Liver (tissue), 9 donors: Measurements from ENCODE around the gene TMEM47. TPM values are rescaled to one million over a fixed set of nuclear protein-coding genes. Genes with fewer than 3 reads are reported as not detected.

Experiments
- DNase-seq: peaks from one replicate; pipeline ENCODE4 v3.0.0-alpha.2; 2017; ENCODE audit warnings: low spot score
- H3K27ac ChIP-seq, 2 donors: one replicate each; pipeline ENCODE4 v1.7.0; 2013; ENCODE audit warnings: inconsistent platforms in 2 of 2, low read length in 2 of 2, control low read depth in 1 of 2, low read depth in 1 of 2, mild to moderate bottlenecking in 1 of 2
- H3K27me3 ChIP-seq, 4 donors: one replicate each; pipeline versions ENCODE4 v1.6.1 to v1.7.0; 2013; ENCODE audit warnings: low read length in 3 of 4, inconsistent platforms in 1 of 4, mild to moderate bottlenecking in 1 of 4, moderate library complexity in 1 of 4; ENCODE audit not compliant: control insufficient read depth in 4 of 4, insufficient read depth in 4 of 4
- H3K36me3 ChIP-seq, 4 donors: one replicate each; pipeline versions ENCODE4 v1.6.1 to v1.7.0; 2013; ENCODE audit warnings: low read length in 3 of 4, mild to moderate bottlenecking in 3 of 4, low read depth in 1 of 4, moderate library complexity in 1 of 4; ENCODE audit not compliant: control insufficient read depth in 4 of 4, insufficient read depth in 3 of 4
- H3K4me1 ChIP-seq, 4 donors: one replicate each; pipeline versions ENCODE4 v1.6.1 to v1.7.0; 2013; ENCODE audit warnings: low read length in 3 of 4, mild to moderate bottlenecking in 3 of 4, moderate library complexity in 1 of 4; ENCODE audit not compliant: control insufficient read depth in 4 of 4, insufficient read depth in 4 of 4
- H3K4me3 ChIP-seq, 3 donors: one replicate each; pipeline versions ENCODE4 v1.6.1 to v1.7.0; 2013; ENCODE audit warnings: low read length in 3 of 3, control low read depth in 1 of 3, low read depth in 1 of 3, mild to moderate bottlenecking in 1 of 3
- H3K9ac ChIP-seq, 2 donors: one replicate each; pipeline ENCODE4 v1.7.0; 2013; ENCODE audit warnings: low read length in 2 of 2, mild to moderate bottlenecking in 2 of 2, moderate library complexity in 2 of 2, control low read depth in 1 of 2, low read depth in 1 of 2
- H3K9me3 ChIP-seq, 4 donors: one replicate each; pipeline versions ENCODE4 v1.6.1 to v1.7.0; 2013; ENCODE audit warnings: low read length in 3 of 4; ENCODE audit not compliant: control insufficient read depth in 4 of 4
- ATF3 ChIP-seq: IDR thresholded peaks from 2 replicates; pipeline ENCODE4 v1.6.1; 2016; ENCODE audit warnings: antibody characterized with exemption
- CTCF ChIP-seq: fragments of 150-350 bp; IDR thresholded peaks from 2 replicates; pipeline ENCODE4 v1.5.1; 2017; ENCODE audit warnings: improper control_type of control experiment, low read depth, low read length; ENCODE audit not compliant: missing input control
- FOXA1 ChIP-seq: IDR thresholded peaks from 2 replicates; pipeline ENCODE4 v1.6.1; 2016; ENCODE audit warnings: antibody characterized with exemption
- FOXA2 ChIP-seq: IDR thresholded peaks from 2 replicates; pipeline ENCODE4 v1.6.1; 2016; ENCODE audit warnings: antibody characterized with exemption
- HNF4A ChIP-seq, 2 donors: conservative IDR thresholded peaks; 2 replicates each; pipeline ENCODE4 v1.6.1; 2016; ENCODE audit warnings: antibody characterized with exemption in 2 of 2, mild to moderate bottlenecking in 2 of 2
- JUND ChIP-seq, 2 donors: IDR thresholded peaks; 2 replicates each; pipeline ENCODE4 v1.6.1; 2016; ENCODE audit warnings: antibody characterized with exemption in 2 of 2
- MAX ChIP-seq: IDR thresholded peaks from 2 replicates; pipeline ENCODE4 v1.6.1; 2016; ENCODE audit warnings: antibody characterized with exemption
- NR2F2 ChIP-seq: IDR thresholded peaks from 2 replicates; pipeline ENCODE4 v1.6.1; 2016; ENCODE audit warnings: antibody characterized with exemption
- RAD21 ChIP-seq, 2 donors: IDR thresholded peaks; 2 replicates each; pipeline ENCODE4 v1.6.1; 2016; ENCODE audit warnings: antibody characterized with exemption in 2 of 2, mild to moderate bottlenecking in 2 of 2
- RXRA ChIP-seq, 2 donors: IDR thresholded peaks; 2 replicates each; pipeline ENCODE4 v1.6.1; 2017 to 2018; ENCODE audit warnings: antibody characterized with exemption in 2 of 2, mild to moderate bottlenecking in 1 of 2
- SP1 ChIP-seq: IDR thresholded peaks from 2 replicates; pipeline ENCODE4 v1.6.1; 2018; ENCODE audit warnings: antibody characterized with exemption, mild to moderate bottlenecking
- TAF1 ChIP-seq: conservative IDR thresholded peaks from 2 replicates; pipeline ENCODE4 v1.6.1; 2016; ENCODE audit warnings: antibody characterized with exemption, mild to moderate bottlenecking
- WGBS: extraction: QIAGEN DNeasy Blood & Tissue Kit; methylation state at CpG from one replicate; pipeline ENCODE4 v1.1.7; 2013; 5-methylcytosine and 5-hydroxymethylcytosine counted together
- polyA plus RNA-seq, 2 donors: library from polyadenylated mRNA; stranded (reverse) in 1 of 2; unstranded in 1 of 2; fragments of 200-250 nt in 1 of 2; fragments of >200 nt in 1 of 2; fragmentation: Nextera tagmentation in 1 of 2; extraction: Ambion mirVana in 1 of 2; gene quantifications; one replicate each; pipeline versions ENCODE4 v1.2.1 to v1.2.3, GENCODE V29; 2013 to 2015
- total RNA-seq, 2 donors: library from RNA; depleted of rRNA; stranded (reverse); fragments of >200 nt; gene quantifications; one replicate each; pipeline ENCODE4 v1.2.3, GENCODE V29; 2014
- donor health status: healthy.
- donor health status: healthy.
- donor health status: healthy.
- donor health status: healthy.
- donor health status: healthy.

TMEM47 gene
- total and polyA plus RNA-seq, 4 donors, result 7.1 to 13.4 (median 9.5) TPM

- no peak for TF ChIP-seq CTCF
- TF ChIP-seq RAD21 (IDR thresholded peaks at IDR 0.05), result no peak
These were observed 32.7 kb downstream of the TMEM47 start (continued) for GRCh38 chrX:34624416-34624815.

GRCh38 chrX:34619920-34620319 lies 37.2 kb downstream of the TMEM47 start:
- H3K27me3 ChIP-seq, result no peaks in the 10 kb centered on the region
- no peak for DNase-seq
- TF ChIP-seq NR2F2 (peak; percentile 16), FOXA2 (no peak)
- H3K36me3 ChIP-seq, result no peaks in the 10 kb centered on the region
- H3K9ac ChIP-seq, result no peak overlapping the region
- H3K4me1 ChIP-seq, result no peaks in the 10 kb centered on the region
- H3K9me3 ChIP-seq, result peaks cover 0 to 3% (median 0%) of the 10 kb centered on the region in 4 donors
- no peak overlapping the region for H3K27ac ChIP-seq
- 82% methylated on average over 2 of the region's 2 CpGs for WGBS
- no peak overlapping the region for H3K4me3 ChIP-seq

- no peak overlapping the region for H3K4me3 ChIP-seq
- TF ChIP-seq RAD21 (IDR thresholded peaks at IDR 0.05) (no peak), ATF3 (no peak)
- no peaks in the 10 kb centered on the region for H3K4me1 ChIP-seq
- no peaks in the 10 kb centered on the region for H3K27me3 ChIP-seq
- H3K9me3 ChIP-seq, result no peaks in the 10 kb centered on the region
- WGBS, result 74% methylated on average over 4 of the region's 4 CpGs
- H3K36me3 ChIP-seq, result no peaks in the 10 kb centered on the region
- no peak overlapping the region for H3K9ac ChIP-seq
- DNase-seq, result no peak
- no peak overlapping the region for H3K27ac ChIP-seq
These were observed 45.0 kb downstream of the TMEM47 start for GRCh38 chrX:34612036-34612435.

GRCh38 chrX:34598362-34598761 lies 58.7 kb downstream of the TMEM47 start:
- 95% methylated on average over 1 of the region's 1 CpG for WGBS

GRCh38 chrX:34586936-34587335 lies 70.1 kb downstream of the TMEM47 start:
- no peak for TF ChIP-seq ATF3
- no peak for TF ChIP-seq TAF1
- no peak for TF ChIP-seq FOXA2
- TF ChIP-seq NR2F2, result no peak
- TF ChIP-seq MAX, result no peak
- no peak for TF ChIP-seq RXRA (IDR thresholded peaks at IDR 0.05)
- TF ChIP-seq JUND (IDR thresholded peaks at IDR 0.05), result no peak
- no peak for TF ChIP-seq SP1
- Histone ChIP-seq H3K27ac (no peak overlapping the region), H3K9ac (no peak overlapping the region), H3K27me3 (no peaks in the 10 kb centered on the region), H3K4me3 (no peak overlapping the region), H3K4me1 (no peaks in the 10 kb centered on the region), H3K36me3 (no peaks in the 10 kb centered on the region), H3K9me3 (peaks cover 0 to 3% (median 0%) of the 10 kb centered on the region in 4 donors)
- DNase-seq, result no peak
- 78% methylated on average over 3 of the region's 3 CpGs for WGBS

More at GRCh38 chrX:34598362-34598761, 58.7 kb downstream of the TMEM47 start:
- Histone ChIP-seq H3K9ac (no peak overlapping the region), H3K27ac (no peak overlapping the region), H3K4me3 (no peak overlapping the region), H3K27me3 (no peaks in the 10 kb centered on the region), H3K4me1 (no peaks in the 10 kb centered on the region), H3K36me3 (no peaks in the 10 kb centered on the region), H3K9me3 (no peaks in the 10 kb centered on the region)
- TF ChIP-seq FOXA1 (no peak), RXRA (IDR thresholded peaks at IDR 0.05) (no peak), ATF3 (no peak), HNF4A (conservative IDR thresholded peaks at IDR 0.05) (no peak)
- no peak for DNase-seq
